ENCODE measurements around the gene LRRC8B.

Gene LRRC8B

DNA sequence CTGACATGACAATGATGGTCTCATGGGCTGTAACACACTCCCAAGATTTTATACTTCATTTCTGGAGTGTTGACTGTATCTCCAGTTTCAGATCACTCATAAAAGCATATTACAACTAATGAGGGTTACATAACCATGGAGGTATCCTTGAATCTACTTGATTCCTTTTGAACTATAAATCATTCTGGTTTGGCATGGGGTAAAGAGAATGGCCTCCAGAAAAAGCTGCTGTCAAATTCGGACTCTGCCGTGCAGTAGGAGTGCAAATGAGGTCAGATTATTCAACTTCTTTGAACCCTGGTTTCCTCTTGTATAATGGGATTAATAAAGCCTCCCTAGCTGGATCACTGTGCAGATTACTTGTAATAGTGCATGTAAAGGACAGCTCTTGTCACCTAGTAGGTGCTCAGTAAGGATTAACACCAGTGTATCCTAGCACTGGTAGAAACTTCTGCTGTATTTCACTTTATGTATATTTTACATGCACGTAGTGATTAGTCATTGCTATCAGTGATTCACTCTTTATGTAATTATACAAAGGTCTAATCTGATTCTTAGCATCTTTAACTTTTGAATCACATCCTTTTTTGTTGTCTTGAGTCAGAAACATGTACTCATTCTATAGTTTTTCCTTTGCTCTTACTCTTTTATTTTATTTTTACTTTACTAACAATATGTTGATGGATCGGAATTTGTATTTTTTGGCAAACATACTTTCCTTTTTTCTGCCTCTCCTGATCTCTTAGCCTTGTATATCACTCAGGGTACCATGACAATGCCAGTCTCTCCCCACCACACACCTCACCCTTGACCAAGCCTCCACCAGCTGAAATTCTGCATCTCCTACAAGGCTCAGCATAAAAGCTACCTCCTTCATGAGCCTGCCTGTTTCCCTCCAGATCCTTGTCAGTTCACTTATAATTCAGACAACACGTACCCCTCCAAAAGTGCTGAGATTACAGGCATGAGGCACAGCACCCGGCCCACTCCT, 111.5 kb downstream of the LRRC8B start:
- ATAC-seq: peak; percentile 41 to 55

DNA sequence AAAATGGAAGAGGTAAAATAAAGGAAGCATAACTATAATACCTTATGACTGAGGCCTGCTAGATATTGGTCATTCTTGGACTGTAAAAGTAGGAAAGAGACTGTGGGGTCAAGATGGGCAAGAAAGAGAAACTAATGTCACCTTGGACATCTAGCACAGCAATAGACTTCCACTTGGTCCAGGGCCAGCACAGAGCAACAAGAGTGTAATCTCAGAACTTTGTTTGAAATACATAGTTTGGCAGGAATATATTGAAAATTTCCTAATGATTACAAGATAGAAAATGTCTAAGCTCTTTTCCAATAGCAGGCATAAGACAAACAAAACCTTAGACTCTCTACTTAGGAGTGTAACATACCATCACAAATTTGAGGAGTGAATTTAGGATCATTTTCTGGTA, 112.9 kb downstream of the LRRC8B start:
- ATAC-seq: no peak

DNA sequence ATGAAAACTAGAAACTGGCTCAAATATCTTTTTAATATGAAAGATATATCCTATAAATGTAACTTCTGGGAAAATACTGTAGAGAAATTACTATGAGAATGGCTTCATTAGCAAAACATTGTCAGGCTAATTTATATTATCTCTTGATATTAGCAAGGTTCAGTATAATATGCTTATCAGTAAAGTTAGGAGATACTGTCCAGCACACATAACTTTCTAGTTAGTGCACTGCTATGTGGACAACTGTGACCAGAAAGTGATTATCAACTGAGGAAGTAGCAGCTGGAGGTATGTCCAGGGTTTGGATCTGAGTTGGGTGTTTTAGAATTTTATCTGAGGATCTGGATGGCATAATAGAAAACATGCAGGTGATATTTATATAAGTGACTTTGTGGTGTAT, 115.8 kb downstream of the LRRC8B start:
- no peak for ATAC-seq

DNA sequence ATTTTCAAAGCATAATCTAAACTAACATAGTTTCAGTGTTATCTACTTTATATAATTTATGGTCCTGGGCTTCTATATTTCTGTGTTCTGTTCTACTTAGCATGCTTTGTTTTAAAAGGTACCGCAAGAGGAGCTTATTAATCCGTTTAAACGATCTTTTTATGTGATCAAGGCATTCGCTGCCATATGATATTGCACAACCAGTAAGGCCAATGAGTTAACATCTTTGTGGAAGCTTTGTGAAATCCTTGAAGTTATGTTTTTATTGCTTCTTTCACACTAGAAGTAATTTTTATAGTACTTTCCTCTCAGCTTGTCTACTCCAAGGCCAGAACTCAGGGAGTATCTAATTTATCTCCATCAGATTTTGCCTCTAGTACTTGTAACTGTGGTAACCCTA, 117.2 kb downstream of the LRRC8B start:
- ATAC-seq: no peak

DNA sequence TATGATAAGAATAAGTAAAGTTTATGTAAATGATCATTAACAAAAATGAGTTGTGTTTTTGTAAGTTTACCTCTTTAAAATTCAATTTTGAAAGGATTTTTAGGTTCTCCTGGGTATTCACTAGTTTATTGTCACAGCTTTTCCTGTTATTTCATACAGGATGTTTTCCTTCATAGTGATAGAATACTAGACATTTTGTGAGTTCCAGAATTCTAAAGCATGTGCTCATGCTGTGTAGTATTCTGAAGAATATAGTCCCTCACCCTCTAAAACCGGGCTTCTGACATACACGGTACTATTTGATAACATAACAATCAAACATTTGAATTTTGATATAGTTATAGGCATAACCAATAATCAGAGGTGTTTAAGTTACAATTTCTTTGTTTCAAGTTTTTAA, 118.9 kb downstream of the LRRC8B start:
- no peak for ATAC-seq

DNA sequence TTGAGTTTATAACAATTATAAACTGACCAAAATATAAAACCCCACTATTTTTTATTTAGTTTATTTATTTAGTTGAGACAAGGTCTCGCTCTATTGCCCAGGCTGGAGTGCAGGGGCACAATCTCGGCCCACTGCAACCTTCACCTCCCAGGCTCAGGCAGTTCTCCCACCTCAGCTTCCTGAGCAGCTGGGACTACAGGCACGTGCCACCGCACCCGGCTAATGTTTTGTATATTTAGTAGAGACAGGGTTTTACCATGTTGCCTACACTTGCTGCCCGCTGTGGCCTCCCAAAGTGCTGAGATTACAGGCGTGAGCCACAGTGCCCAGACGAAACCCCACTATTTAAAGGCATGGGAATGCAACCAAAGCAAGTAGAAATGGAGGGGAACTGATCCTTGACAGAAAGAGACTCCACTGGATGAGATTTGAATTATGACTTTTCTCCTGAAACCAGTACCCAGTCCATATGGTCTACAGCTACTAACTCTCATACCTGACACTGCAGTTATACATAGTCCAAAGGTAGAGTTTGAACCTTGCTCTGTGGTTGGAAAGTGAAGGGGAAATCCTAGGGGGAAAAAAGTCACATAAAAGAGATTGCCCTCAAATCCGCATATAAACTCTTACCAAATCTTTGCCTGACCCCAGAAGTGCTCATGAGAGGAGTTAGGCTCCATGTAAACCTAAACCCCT, 119.6 kb downstream of the LRRC8B start:
- no peak for ATAC-seq

DNA sequence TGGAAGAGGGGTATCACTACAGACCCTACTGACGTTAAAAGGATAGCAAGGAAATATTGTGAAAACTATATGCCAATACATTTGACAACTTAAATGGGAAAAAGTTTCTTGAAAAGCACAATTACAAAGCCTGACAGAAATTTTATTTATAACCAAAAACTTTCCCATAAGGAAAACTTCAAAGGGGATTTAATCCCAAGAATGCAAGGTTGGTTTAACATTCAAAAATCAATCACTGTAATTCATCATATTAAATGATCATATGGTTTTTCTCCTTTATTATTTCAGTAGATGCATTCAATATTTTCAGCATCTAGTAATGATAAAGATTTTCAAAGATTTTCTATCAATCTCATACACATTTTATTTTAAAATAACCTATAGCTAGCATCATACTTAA, 121.6 kb downstream of the LRRC8B start:
- ATAC-seq: no peak
